IMR-90 (cell line): ENCODE results near the gene KRTAP12-1. TPM values are rescaled to one million over a fixed set of nuclear protein-coding genes. Genes with fewer than 3 reads are reported as not detected.
"Not testable (repeated sequence)": the region's sequence is repeated elsewhere in the genome, so short reads cannot be mapped to it uniquely, and the experiment has no call there.

Experiments used
- ATAC-seq: fragments of 200-7000 bp; cut with Tn5 transposase; 2 replicates; pipeline ENCODE4 v1.9.1; 2020; ENCODE audit warnings: low read depth, mild to moderate bottlenecking, moderate library complexity
- BruUV-seq: library from RNA; stranded (reverse); fragments of 400-500 nt; replicated peaks from 2 replicates; lab custom pipeline; 2021; lab: Mats Ljungman, UMichigan
- CTCF ChIA-PET: fragments of 300-600 bp; formaldehyde crosslinking; extraction: SDS; loops from one replicate; lab custom pipeline; 2021; ENCODE audit warnings: antibody characterized with exemption; lab: Yijun Ruan, JAX
- POLR2A ChIA-PET: fragments of 300-600 bp; sonication (Branson Sonifier 250); formaldehyde crosslinking; loops from one replicate; lab custom pipeline; 2022; ENCODE audit warnings: antibody characterized with exemption; ENCODE audit not compliant: unreplicated experiment; lab: Charles Lee
- DNase-seq: peaks from one replicate; pipeline ENCODE4 v3.0.0; 2013
- H2AFZ ChIP-seq: replicated peaks from 2 replicates; pipeline ENCODE3; 2013; ENCODE audit warnings: low read length, mild to moderate bottlenecking; ENCODE audit not compliant: poor library complexity
- H2AK5ac ChIP-seq: 2 replicates; pipeline ENCODE4 v1.6.1; 2013; ENCODE audit warnings: low read depth, low read length, inconsistent platforms
- H2AK9ac ChIP-seq: replicated peaks from 2 replicates; pipeline ENCODE3; 2013; ENCODE audit warnings: mild to moderate bottlenecking, low read depth, low read length, moderate library complexity; ENCODE audit not compliant: poor library complexity
- H2BK120ac ChIP-seq: 2 replicates; pipeline ENCODE4 v1.6.1; 2013; ENCODE audit warnings: low read depth, low read length, inconsistent platforms
- H2BK15ac ChIP-seq: 3 replicates; pipeline ENCODE4 v1.6.1; 2013; ENCODE audit warnings: low read depth, low read length, inconsistent platforms
- H2BK20ac ChIP-seq: 2 replicates; pipeline ENCODE4 v1.6.1; 2013; ENCODE audit warnings: low read depth, mild to moderate bottlenecking, inconsistent platforms, low read length, moderate library complexity
- H2BK5ac ChIP-seq: 2 replicates; pipeline ENCODE4 v1.6.1; 2013; ENCODE audit warnings: mild to moderate bottlenecking, low read depth, low read length, inconsistent platforms; ENCODE audit not compliant: poor library complexity, severe bottlenecking
- H3K14ac ChIP-seq: replicated peaks from 2 replicates; pipeline ENCODE4 v1.6.1; 2013; ENCODE audit warnings: low read depth, low read length, inconsistent platforms
- H3K18ac ChIP-seq: 2 replicates; pipeline ENCODE4 v1.6.1; 2013; ENCODE audit warnings: low read depth, low read length, control low read depth
- H3K23ac ChIP-seq: 2 replicates; pipeline ENCODE4 v1.6.1; 2013; ENCODE audit warnings: low read depth, low read length, inconsistent platforms
- H3K27ac ChIP-seq: 2 replicates; pipeline ENCODE4 v1.5.1; 2013; ENCODE audit warnings: mild to moderate bottlenecking, control low read depth, low read length; ENCODE audit not compliant: insufficient read depth
- H3K27me3 ChIP-seq: 2 replicates; pipeline ENCODE4 v1.6.1; 2013; ENCODE audit warnings: low read length; ENCODE audit not compliant: control insufficient read depth, insufficient read depth
- H3K36me3 ChIP-seq: 2 replicates; pipeline ENCODE4 v1.6.1; 2013; ENCODE audit warnings: low read length, mixed read lengths; ENCODE audit not compliant: control insufficient read depth, insufficient read depth
- H3K4ac ChIP-seq: 2 replicates; pipeline ENCODE4 v1.6.1; 2013; ENCODE audit warnings: low read depth, low read length, inconsistent platforms
- H3K4me1 ChIP-seq: 2 replicates; pipeline ENCODE4 v1.6.1; 2013; ENCODE audit warnings: low read length, mixed read lengths; ENCODE audit not compliant: control insufficient read depth, insufficient read depth
- H3K4me2 ChIP-seq: 2 replicates; pipeline ENCODE4 v1.6.1; 2013; ENCODE audit warnings: low read depth, mild to moderate bottlenecking, control low read depth, low read length, moderate library complexity
- H3K4me3 ChIP-seq: 2 replicates; pipeline ENCODE4 v1.5.1; 2013; ENCODE audit warnings: low read depth, mild to moderate bottlenecking, control low read depth, low read length, moderate library complexity; ENCODE audit not compliant: insufficient read depth
- H3K56ac ChIP-seq: 2 replicates; pipeline ENCODE4 v1.6.1; 2013; ENCODE audit warnings: low read length, inconsistent platforms; ENCODE audit not compliant: insufficient read depth; ENCODE audit errors: extremely low read depth
- H3K79me1 ChIP-seq, 2 experiments: 2 replicates each; pipeline ENCODE4 v1.6.1; 2013; ENCODE audit warnings: low read length in 2 of 2, inconsistent platforms in 1 of 2, low read depth in 1 of 2
- H3K9ac ChIP-seq: 2 replicates; pipeline ENCODE4 v1.6.1; 2013; ENCODE audit warnings: low read depth, low read length, control low read depth
- H3K9me1 ChIP-seq: 2 replicates; pipeline ENCODE4 v1.6.1; 2013; ENCODE audit warnings: low read length, inconsistent platforms; ENCODE audit not compliant: insufficient read depth
- H3K9me3 ChIP-seq: 2 replicates; pipeline ENCODE4 v1.6.1; 2013; ENCODE audit warnings: low read length; ENCODE audit not compliant: control insufficient read depth, insufficient read depth
- H4K20me1 ChIP-seq: 2 replicates; pipeline ENCODE4 v1.6.1; 2013; ENCODE audit warnings: low read length, inconsistent platforms; ENCODE audit not compliant: insufficient read depth
- H4K5ac ChIP-seq: 2 replicates; pipeline ENCODE4 v1.6.1; 2013; ENCODE audit warnings: mild to moderate bottlenecking, low read depth, low read length, control low read depth
- H4K8ac ChIP-seq, 2 experiments: 2 replicates each; pipeline ENCODE4 v1.6.1; 2013; ENCODE audit warnings: low read depth in 2 of 2, low read length in 2 of 2, control low read depth in 1 of 2, inconsistent platforms in 1 of 2
- H4K91ac ChIP-seq: 2 replicates; pipeline ENCODE4 v1.6.1; 2013; ENCODE audit warnings: low read depth, low read length, inconsistent platforms; ENCODE audit not compliant: insufficient read depth
- WGBS, 2 experiments: methylation state at CpG; one replicate each; pipeline versions ENCODE4 v1.1.5 to v1.1.7; 2013; ENCODE audit warnings: missing lambda C conversion rate in 2 of 2; ENCODE audit not compliant: insufficient read length in 1 of 2; ENCODE audit errors: extremely low coverage in 2 of 2; 5-methylcytosine and 5-hydroxymethylcytosine counted together
- dilution Hi-C: fragments of 300-500 bp; cut with HindIII; formaldehyde crosslinking; loops from one replicate; pipeline ENCODE4 v1.14.3; 2018; ENCODE audit warnings: low sequenced_read_pairs; ENCODE audit not compliant: unreplicated experiment
- in situ Hi-C: fragments of 300-500 bp; cut with MboI; formaldehyde crosslinking; loops from 3 replicates; pipeline ENCODE4 v1.14.3; 2019; ENCODE audit warnings: low sequenced_read_pairs, inconsistent platforms, mixed read lengths
- intact Hi-C: fragments of 100-400 bp; cut with micrococcal nuclease; formaldehyde crosslinking; loops from 2 replicates; pipeline ENCODE4 v1.10.0; 2022
- polyA plus RNA-seq, 3 experiments: library from polyadenylated mRNA; depleted of rRNA; stranded (reverse); fragments of >200 nt; gene quantifications; 2 replicates each; pipeline ENCODE4 v1.2.3, GENCODE V29; 2012; ENCODE audit warnings: low replicate concordance in 1 of 3
- total RNA-seq: library from RNA; depleted of rRNA; stranded (reverse); fragments of >200 nt; gene quantifications from 2 replicates; pipeline ENCODE4 v1.2.3, GENCODE V29; 2012

The KRTAP12-1 gene
- total and polyA plus RNA-seq, 2 of the 4 experiments (the other 2 are of a cell fraction) = not detected

GRCh38 chr21:44646366-44647221 lies 35.4 kb downstream of the KRTAP12-1 start, which contains the start of gene KRTAP10-11:
TSS of gene KRTAP10-11 (plus strand) at chr21:44646414. CDS start at chr21:44646459, 45 bp downstream.
- H3K14ac ChIP-seq, H3K79me1 ChIP-seq, H4K20me1 ChIP-seq, H3K27ac ChIP-seq, dilution Hi-C loops, H2BK5ac ChIP-seq, H3K4me1 ChIP-seq, H4K91ac ChIP-seq, H3K27me3 ChIP-seq, H2AFZ ChIP-seq, H4K8ac ChIP-seq, H3K4ac ChIP-seq, H3K9ac ChIP-seq, H2BK120ac ChIP-seq, H3K56ac ChIP-seq, H3K4me2 ChIP-seq, H3K4me3 ChIP-seq, intact Hi-C loops, in situ Hi-C loops, H3K18ac ChIP-seq, H3K9me3 ChIP-seq, H2AK5ac ChIP-seq, H3K9me1 ChIP-seq, H2AK9ac ChIP-seq, H3K36me3 ChIP-seq, POLR2A ChIA-PET, ATAC-seq, H4K5ac ChIP-seq, CTCF ChIA-PET, BruUV-seq, H3K23ac ChIP-seq, H2BK15ac ChIP-seq, DNase-seq, H2BK20ac ChIP-seq: not testable (repeated sequence)
- 47% methylated on average over 12 of the region's 21 CpGs; no CpG with 5 or more reads in 1 of the 2 experiments for WGBS, 2 experiments
